HG03135 (cell line): ENCODE measurements around the gene DNAJC21.
A peak's percentile ranks its signal among the peaks of the same experiment; 100 is the strongest.

ENCODE experiments used
- ATAC-seq: cut with Tn5 transposase; IDR thresholded peaks from one replicate; pipeline ENCODE4 v1.9.1; 2021; ENCODE audit warnings: mild to moderate bottlenecking, moderate library complexity; ENCODE audit not compliant: unreplicated experiment

DNAJC21 gene

DNA sequence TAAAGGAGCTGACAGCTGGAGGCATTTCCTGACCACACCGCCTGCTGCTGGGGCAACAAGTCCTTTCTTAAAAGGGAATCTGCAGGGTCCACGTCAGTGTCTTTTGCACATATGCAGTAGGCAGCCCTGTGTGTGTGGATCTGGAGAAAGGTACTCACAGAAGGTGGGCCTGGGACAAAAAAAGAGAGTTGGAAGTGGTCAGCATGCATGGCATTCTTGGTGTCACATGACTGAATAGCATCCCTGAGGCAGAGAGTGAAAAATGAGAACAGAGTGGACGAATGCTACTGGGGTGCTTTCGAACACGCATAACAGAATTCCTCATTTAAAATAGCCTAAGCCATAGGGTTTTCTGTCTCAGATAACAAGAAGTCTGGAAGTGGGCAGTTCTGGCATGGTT lies 47.0 kb downstream of the DNAJC21 start:
- no peak for ATAC-seq

DNA sequence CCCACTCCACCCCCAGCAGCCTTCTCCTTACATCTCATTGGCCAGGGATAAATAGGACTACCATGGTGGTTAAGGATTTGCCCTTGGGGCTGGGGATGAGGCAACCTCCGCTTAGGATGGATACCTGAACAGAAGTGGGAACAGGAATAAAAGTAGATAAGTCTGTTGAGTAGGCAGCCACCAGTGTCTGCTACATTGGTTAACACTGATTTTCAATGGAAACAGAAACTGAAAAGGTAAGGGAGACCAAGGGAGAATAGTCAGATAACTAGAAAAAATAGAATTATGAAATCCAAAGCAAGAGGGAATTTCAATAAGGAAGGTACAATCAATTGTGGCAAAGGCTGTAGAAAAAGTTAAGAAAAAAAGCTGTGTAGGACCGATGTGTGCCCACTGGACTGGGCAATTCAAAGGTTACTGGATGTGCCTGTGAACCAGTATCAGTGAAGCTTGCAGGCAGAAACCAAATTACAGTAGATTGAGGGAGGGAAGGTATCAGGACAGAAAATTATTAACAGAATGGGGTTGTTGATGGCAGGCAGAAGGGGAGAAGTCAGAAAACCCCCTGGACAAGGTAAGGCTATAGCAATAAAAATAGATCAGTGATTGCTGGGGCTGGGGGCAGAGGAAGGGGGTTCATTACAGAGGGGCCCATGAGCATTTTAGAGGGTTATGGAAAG lies 48.7 kb downstream of the DNAJC21 start:
- ATAC-seq: peak; percentile 93

- ATAC-seq: peak; percentile 29
Measured at GRCh38 chr5:34978681-34979080, 49.3 kb downstream of the DNAJC21 start.

- ATAC-seq: no peak
Measured at GRCh38 chr5:34982823-34983222, 53.5 kb downstream of the DNAJC21 start.

GRCh38 chr5:34986965-34987364 lies 57.6 kb downstream of the DNAJC21 start:
- no peak for ATAC-seq

GRCh38 chr5:34991486-34992238 lies 62.3 kb downstream of the DNAJC21 start:
- ATAC-seq: no peak

GRCh38 chr5:34993951-34994350 lies 64.6 kb downstream of the DNAJC21 start:
- no peak for ATAC-seq

DNA sequence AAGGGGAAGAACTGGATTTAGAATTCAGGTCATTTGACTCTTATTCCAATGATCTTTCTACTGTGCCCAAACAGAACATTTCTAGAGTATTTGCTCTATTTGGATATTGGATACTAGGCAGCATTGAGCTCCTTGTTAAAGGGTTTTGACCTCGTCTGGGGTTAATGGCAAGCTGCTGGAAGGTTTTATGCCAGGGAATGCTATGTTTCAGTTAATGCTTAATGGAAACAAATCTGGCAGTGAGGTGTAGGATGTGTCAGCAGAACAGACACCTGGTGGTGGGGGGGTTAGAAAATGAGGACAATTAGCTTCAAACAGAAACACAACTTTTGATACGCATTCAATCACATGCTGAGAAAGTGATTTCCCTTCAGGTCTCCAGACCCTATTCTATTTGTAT lies 66.9 kb downstream of the DNAJC21 start:
- ATAC-seq: no peak

- no peak for ATAC-seq
Measured at GRCh38 chr5:34998058-34998789, 68.9 kb downstream of the DNAJC21 start.

DNA sequence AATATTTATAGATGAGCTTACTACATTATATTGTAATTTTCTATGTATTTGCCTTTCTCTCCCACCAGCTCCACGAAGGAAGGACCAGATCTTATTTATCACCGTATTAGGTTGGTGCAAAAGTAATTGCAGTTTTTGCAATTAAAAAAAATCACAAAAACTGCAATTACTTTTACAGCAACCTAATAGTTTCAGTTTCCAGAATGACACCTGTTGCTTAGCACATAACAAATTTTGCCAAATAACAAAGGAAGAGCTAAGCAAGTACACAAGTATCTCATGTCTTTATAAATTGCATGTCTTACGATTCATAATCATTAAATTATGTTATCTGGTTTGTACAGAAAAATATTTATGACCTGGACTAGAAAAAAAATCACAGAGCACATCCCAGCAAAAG lies 72.5 kb downstream of the DNAJC21 start:
- no peak for ATAC-seq

- ATAC-seq: no peak
Measured at GRCh38 chr5:35002459-35002858, 73.1 kb downstream of the DNAJC21 start.

GRCh38 chr5:35003018-35003957 lies 73.9 kb downstream of the DNAJC21 start:
- ATAC-seq: no peak

GRCh38 chr5:35004200-35004599 lies 74.8 kb downstream of the DNAJC21 start:
- no peak for ATAC-seq

DNA sequence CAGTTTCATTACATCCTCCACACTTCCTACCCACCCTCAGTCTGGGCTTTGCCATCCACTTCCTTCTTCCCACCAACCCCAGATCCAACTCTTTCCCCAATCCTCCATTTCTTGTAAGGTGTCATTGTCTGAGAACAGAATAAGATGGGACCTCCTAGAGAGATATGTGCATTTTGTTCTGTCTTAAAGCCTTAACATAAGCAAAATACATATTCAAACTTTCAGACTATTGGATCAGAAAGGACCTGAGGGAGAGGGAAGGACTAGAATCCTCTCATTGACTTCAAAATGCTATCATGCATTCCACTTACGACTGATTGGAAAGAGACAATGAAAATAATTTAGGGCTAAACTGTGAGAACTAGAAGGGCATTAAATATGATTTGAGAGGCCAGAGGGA lies 75.4 kb downstream of the DNAJC21 start:
- no peak for ATAC-seq
